Activated naive CD4-positive, alpha-beta T cell treated with anti-CD3 and anti-CD28 coated beads, Interleukin-2, amount 50 U/mL, for 72 hours (primary cell): ENCODE measurements around the gene FKBP1A. TPM values are rescaled to one million over a fixed set of nuclear protein-coding genes. Genes with fewer than 3 reads are reported as not detected.

Experiments used
- ATAC-seq, 2 donors: fragments of 150-1000 bp; cut with Tn5 transposase; 2 replicates each; pipeline ENCODE4 v1.10.0; 2021; ENCODE audit warnings: mild to moderate bottlenecking in 2 of 2, moderate library complexity in 2 of 2
- DNase-seq, 2 donors: peaks; one replicate each; pipeline ENCODE4 v3.0.0; 2021 to 2022; ENCODE audit warnings: low spot score in 2 of 2
- H3K27ac Mint-ChIP-seq, 2 donors: one replicate each; pipeline ENCODE4 v1.8.0; 2022; ENCODE audit warnings: mild to moderate bottlenecking in 2 of 2, mixed read lengths in 2 of 2
- H3K36me3 Mint-ChIP-seq, 2 donors: one replicate each; pipeline ENCODE4 v1.8.0; 2022; ENCODE audit warnings: mixed read lengths in 2 of 2
- H3K9me3 Mint-ChIP-seq, 2 donors: one replicate each; pipeline ENCODE4 v1.8.0; 2022; ENCODE audit warnings: mixed read lengths in 2 of 2
- total RNA-seq, 2 donors: library from RNA; stranded (reverse); gene quantifications; one replicate each; pipeline ENCODE4 v1.2.3, GENCODE V29; 2022

Gene FKBP1A
- total RNA-seq, 2 donors from 2014 or later = 147 to 374 TPM

DNA sequence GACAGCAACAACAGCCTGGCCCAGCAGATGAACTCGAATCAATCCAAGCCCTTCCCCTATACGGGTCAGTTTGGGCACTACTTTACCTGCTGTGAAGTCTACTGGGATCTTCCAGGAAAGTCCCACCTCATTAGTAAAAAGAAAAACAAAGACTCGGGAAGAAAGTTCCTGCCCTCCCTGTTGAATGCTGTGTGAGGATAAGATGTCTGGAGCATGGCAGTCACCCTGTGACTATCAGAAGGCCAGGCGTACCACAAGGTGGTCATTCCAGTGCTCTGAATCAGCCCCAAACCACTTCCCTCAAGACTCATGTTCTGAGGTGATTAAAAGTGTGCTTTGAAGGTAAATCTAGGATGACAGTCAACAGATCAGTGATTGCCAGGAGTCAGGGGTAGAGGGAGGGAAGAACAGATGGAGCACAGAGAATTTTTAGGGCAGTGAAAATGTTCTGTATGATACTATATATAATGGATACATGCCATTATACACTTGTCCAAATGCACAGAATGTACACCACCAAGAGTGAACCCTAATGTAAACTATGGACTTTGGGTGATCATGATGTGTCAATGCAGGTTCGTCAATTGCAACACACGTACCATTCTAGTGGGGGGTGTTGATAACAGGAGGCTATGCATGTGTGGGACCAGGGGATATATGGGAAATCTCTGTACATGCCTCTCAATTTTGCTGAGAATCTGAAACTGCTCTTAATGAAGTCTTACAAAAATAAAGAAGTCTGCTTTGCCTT, 14.7 kb downstream of the FKBP1A start:
- ATAC-seq = peak; percentile 55 to 82
- Mint-ChIP-seq H3K9me3 (no peaks in the 10 kb centered on the region), H3K27ac (peak overlapping the region; percentile 94 to 97), H3K36me3 (peaks cover 8 to 30% of the 10 kb centered on the region in 2 donors)
- no peak for DNase-seq

DNA sequence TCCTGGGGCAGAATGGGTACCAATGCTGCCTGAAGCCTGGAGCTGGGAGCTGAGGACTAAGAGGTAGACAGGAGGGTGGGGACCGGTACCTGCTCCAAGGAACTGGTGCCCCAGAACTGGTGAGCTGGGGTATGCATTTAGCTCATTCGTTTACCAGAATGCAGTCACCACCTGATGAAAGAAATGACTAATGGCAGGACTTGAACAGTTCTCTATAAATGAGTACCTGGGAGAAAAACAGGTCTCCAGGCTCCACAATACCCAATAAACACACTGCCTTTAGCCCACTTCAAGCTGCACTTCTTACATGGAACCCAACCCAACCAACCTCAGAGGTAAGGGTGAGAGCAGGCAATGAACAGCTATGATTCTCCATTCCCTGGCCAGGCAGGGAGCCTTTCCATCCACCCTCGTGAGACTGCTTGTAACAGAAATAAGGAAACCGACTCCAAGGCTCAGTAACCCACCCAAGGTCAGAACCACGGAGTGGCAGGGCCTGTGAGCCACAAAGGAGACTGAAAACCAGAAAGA, 15.4 kb downstream of the FKBP1A start:
- Mint-ChIP-seq H3K9me3 (no peaks in the 10 kb centered on the region), H3K36me3 (peaks cover 8 to 34% of the 10 kb centered on the region in 2 donors), H3K27ac (peak overlapping the region; percentile 94 to 97)
- DNase-seq (peak in 1 of 2 donors; percentile 59), ATAC-seq (peak; percentile 74 to 89)

DNA sequence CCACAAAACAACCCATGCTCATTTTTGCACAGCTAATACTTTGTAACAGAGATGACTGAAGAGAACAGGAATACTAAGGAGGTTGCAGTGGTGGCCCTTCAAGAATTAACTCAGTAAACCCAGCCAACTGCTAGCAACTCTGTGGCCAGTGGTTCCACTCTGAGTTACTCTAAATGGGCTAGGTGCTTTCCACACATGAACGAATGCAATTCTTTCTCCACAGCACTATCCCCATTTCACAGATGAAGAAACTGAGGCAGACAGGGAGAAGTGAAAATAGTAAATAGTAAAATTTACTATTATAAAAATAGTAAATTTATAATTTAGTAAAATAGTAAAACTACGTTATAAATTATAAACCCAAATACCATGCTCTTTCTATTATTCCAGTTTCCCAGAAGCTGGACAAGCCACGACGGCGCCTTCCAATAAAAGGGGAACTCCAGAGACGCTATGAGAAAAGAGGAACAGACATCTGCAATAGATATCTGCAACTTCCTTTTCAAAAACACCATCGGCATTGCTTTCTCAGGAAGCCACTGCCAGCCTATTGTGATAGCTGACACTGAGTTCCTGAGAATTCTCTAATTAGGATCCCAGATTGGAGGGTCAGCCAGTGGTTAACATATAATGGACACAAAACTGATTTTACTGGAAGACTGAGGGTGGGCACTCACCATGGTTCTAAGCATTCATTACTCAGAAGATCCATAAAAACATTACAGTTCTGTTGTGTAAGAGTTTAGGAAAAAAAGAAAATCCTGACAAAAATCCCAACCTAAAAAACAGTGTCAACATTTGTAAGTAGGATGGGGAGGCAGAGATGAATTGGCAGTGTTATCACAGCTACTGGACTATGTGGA, 16.2 kb downstream of the FKBP1A start:
- peaks cover 13 to 39% of the 10 kb centered on the region in 2 donors for H3K36me3 Mint-ChIP-seq
- no peak for DNase-seq
- no peak for ATAC-seq

DNA sequence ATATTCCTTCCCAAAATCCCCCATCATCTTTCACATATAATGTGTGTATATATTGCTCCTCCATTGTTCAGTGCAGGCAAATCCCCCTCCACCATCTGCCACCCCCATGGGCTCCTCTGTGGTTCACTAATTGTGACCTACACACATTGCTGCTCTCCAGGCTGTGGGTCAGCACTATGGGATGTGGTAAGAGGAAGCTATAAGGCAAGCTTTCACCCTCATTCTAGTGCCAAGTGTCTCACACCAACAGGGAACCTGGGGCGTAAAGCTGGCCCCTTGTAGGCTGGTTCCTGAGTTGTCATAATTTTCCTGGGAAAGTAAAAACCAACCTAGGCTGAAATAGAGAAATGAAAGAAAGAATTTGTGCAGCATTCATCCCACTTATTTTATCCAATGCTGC, 16.8 kb downstream of the FKBP1A start:
- Mint-ChIP-seq H3K27ac (peak overlapping the region; percentile 85 to 94), H3K36me3 (peaks cover 13 to 42% of the 10 kb centered on the region in 2 donors), H3K9me3 (no peaks in the 10 kb centered on the region)
- no peak for DNase-seq
- no peak for ATAC-seq

More for the DNA sequence above, 16.2 kb downstream of the FKBP1A start:
- Mint-ChIP-seq H3K27ac (peak overlapping the region; percentile 94 to 97), H3K9me3 (no peaks in the 10 kb centered on the region)

DNA sequence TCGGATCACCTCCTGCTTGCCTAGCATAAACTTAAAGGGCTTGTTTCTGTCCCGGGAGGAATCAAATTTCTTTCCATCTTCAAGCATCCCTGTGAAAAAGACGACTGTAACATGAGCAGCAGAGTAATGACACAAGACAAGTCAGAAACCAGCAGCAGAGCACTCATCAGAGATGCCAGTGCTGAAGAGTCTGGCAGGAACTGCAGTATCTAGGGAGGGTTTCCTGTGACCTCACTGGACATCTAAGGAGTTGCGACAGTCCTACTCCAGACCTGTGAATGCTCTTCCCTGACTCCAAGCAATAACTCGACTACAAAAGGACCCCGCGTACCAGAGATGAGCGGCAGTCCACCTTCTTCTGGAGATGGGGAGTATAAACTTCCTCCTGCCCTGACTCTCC, 17.3 kb downstream of the FKBP1A start:
- Mint-ChIP-seq H3K27ac (peak overlapping the region; percentile 85 to 94), H3K36me3 (peaks cover 13 to 42% of the 10 kb centered on the region in 2 donors), H3K9me3 (no peaks in the 10 kb centered on the region)
- DNase-seq = no peak
- no peak for ATAC-seq

DNA sequence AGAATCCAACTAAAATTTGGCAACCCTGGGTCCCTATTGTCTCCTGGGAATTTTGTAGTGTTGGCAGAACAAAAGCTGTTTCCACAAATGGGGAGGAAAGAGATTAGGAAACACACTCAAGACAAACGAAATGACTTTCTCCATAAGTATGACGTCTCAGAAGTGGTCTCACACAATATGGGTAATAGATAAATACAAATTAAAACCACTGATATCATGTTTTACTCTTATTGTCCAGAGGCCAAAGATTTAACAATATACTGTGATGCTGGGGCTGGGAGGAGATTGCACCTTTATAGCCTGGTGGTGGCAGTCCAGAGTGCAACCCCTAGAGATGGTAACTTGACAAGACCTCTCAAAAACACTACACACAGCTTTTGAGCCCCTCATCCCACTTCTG, 18.6 kb downstream of the FKBP1A start:
- H3K27ac Mint-ChIP-seq = no peak overlapping the region
- ATAC-seq = no peak
- H3K36me3 Mint-ChIP-seq = peaks cover 13 to 49% of the 10 kb centered on the region in 2 donors
- H3K9me3 Mint-ChIP-seq = no peaks in the 10 kb centered on the region
- no peak for DNase-seq

DNA sequence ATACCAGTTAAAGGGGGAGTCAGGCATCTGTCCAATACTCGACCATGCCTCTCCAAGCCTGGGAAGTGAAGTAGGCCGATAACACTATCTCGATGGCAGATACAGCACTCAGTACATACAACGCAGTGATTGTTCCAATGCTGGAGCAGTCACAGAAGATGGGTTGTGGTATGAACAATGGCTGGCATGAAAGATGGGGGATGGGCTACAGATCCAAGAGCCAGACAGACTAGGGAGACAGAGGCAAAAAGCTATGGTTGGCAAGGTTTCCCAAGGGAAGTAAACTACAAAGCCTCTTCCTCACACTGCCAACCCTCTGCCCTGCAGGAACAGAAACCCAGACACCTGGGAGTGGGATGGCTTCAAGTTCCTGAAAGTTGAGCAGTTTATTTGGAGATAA, 19.2 kb downstream of the FKBP1A start:
- ATAC-seq = no peak
- no peak for DNase-seq
- H3K36me3 Mint-ChIP-seq = peaks cover 18 to 49% of the 10 kb centered on the region in 2 donors

DNA sequence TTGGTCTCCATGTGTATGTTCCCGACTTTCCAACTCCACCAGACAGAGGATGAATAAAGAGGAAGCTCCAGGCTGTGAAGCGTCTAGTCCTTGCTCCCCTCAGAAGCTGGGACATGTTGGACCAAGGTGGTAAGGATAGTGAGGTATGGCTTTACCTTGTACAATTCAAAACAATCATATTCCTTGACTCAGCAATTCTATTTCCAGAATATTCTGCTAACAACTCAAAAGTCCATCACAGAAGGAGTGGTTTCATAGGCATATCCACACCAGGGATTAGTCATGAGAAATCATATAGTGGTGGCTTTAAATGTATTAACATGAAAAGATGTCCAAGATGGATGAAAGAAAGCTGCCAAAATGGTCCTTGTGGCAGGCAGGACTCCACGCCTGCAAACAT, 19.8 kb downstream of the FKBP1A start:
- no peak for ATAC-seq
- DNase-seq = no peak
- H3K27ac Mint-ChIP-seq = peak overlapping the region; percentile 8 to 66
- H3K36me3 Mint-ChIP-seq = peaks cover 24 to 49% of the 10 kb centered on the region in 2 donors
- no peaks in the 10 kb centered on the region for H3K9me3 Mint-ChIP-seq

More for the DNA sequence above, 19.2 kb downstream of the FKBP1A start:
- Mint-ChIP-seq H3K9me3 (no peaks in the 10 kb centered on the region), H3K27ac (peak overlapping the region; percentile 62 to 66)

DNA sequence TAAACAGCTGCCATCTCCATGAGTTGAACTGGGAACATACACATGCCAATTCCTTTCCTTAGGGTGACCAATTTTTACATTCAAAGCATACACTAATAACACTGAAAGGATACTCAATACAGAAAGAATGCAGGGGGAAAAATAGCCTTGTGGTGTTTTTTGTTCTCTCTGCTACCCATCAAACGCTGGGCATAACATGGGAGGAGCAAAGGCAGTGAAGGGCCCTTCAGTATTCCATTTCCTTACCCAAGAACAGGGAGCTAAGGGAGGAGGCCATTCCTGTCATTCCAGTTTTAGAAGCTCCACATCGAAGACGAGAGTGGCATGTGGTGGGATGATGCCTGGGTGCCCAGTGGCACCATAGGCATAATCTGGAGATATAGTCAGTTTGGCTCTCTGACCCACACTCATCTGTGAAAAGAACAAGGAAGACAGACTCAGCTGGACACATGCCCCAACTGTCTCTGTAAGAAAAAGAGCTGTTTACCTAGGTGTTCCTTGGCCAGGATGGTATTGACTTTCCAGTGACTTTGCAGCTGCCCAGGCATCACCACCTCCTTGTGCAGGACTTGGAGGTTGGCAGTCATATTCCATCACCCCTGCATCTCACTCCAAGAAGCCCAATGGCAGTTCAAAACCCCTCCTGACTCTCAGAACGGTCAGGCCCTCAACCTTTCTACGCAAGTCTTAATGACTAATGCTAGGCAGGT, 20.9 kb downstream of the FKBP1A start:
- ATAC-seq = no peak
- Mint-ChIP-seq H3K27ac (peak overlapping the region; percentile 4 to 17), H3K9me3 (no peaks in the 10 kb centered on the region), H3K36me3 (peaks cover 33 to 59% of the 10 kb centered on the region in 2 donors)
- no peak for DNase-seq

DNA sequence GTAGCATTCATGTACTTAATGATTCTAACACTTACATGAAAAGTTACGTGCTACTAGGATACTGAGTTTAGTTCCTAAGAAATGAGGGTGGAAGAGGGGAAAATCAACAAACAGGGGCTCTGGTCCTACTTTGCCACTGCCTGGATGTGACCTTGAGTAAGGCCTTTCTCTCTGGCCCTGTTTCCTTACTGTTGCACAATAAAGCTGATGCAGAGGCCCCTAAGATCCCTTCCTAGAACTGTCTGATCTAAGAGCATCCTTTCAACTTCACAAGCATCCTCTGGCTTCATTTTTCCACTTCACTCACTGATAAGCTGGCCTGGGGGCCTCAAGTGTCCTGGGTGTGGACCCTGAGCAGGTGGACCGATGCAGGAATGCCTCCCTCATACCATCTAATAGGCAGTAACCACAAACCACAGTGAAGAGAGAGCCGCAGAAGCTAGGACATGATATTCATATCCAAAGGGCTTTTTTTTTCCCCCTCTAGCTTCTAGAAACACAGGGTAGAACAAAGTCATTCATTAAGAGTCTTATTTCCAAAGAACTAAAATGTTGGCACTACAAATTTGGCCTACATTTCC, 21.6 kb downstream of the FKBP1A start:
- Mint-ChIP-seq H3K9me3 (no peaks in the 10 kb centered on the region), H3K27ac (peak overlapping the region; percentile 17 to 78), H3K36me3 (peaks cover 33 to 62% of the 10 kb centered on the region in 2 donors)
- no peak for ATAC-seq
- DNase-seq = no peak

DNA sequence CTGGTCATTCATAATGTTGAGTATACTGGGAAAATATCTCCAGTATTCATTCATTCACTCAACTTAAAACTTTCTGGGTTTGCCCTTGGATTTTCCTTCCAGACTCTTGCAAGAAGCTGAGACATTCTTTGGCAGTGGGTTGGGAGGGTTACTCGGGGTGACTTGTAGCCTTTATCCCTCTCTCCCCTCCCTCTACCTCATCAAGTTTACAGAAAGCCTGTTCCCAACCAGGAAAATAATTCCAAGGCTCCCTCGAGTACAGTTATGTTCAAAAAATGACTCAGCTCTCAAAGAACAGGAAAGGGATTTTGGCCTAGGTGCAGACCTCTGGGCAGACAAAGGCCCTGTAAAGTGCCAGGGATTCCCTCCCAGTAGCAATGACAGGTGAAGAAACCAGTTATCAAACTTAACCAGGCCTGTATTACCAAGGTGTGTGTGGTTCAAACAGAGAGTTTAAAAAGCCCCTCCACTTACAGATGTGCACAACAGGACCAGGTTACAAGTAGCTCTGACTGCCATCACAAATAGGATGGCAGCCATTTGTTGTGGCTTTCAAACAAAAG, 22.2 kb downstream of the FKBP1A start:
- Mint-ChIP-seq H3K27ac (peak overlapping the region; percentile 17 to 60), H3K9me3 (no peaks in the 10 kb centered on the region), H3K36me3 (peaks cover 34 to 64% of the 10 kb centered on the region in 2 donors)
- ATAC-seq (no peak), DNase-seq (no peak)

DNA sequence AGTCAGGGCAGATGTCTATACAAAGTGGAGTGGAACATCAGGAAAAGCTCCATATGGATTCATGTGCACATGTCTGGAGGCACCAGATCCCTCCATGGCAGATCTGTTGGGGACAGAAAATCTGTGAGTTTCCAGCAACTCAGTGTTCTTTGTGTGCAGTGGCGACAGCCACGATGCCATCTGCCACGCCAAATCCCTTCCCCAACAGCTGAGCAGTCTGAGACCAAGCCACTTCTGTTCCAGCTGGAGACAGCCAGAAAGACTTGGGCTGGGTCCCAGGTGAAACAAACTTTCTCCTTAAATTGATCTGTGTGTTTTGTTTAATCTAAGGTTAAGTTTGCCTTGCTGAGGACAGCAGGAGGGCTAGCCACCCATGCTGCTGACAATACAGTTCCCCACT, 22.9 kb downstream of the FKBP1A start:
- no peaks in the 10 kb centered on the region for H3K9me3 Mint-ChIP-seq
- ATAC-seq (no peak), DNase-seq (no peak)
- no peak overlapping the region for H3K27ac Mint-ChIP-seq
- H3K36me3 Mint-ChIP-seq = peaks cover 41 to 70% of the 10 kb centered on the region in 2 donors

DNA sequence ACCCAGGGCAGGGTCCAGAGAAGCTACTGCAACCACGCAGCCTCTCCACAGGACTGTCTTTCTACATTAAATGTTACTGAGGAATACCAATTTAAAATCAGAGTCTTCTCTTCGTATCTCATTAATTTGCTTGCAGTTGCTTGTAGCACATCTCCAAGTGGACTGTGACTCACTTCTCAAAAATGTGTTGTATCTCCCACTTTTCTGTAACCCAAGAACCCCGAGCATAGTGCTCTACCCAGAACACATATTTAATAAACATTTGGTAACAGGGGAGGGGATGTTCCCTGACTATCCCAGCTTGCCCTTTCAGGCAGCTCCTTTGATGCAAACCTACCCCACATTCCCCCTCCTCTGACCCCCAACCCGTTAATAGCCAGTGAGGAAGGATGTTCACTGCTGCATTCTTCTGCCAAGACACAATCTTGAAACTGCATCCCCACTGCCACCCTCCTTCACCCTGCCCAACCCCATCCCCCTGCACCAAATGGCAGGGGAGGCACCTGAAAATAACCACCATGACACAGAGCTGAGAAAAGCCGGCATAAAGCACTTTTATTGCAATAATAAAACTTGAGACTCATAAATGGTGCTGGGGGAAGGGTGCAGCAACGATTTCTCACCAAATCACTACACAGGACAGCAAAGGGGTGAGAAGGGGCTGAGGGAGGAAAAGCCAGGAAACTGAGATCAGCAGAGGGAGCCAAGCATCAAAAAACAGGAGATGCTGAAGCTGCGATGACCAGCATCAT, 24.2 kb downstream of the FKBP1A start:
- ATAC-seq = no peak
- no peaks in the 10 kb centered on the region for H3K9me3 Mint-ChIP-seq
- peaks cover 39 to 68% of the 10 kb centered on the region in 2 donors for H3K36me3 Mint-ChIP-seq
- H3K27ac Mint-ChIP-seq = peak overlapping the region; percentile 35 to 84
- no peak for DNase-seq

DNA sequence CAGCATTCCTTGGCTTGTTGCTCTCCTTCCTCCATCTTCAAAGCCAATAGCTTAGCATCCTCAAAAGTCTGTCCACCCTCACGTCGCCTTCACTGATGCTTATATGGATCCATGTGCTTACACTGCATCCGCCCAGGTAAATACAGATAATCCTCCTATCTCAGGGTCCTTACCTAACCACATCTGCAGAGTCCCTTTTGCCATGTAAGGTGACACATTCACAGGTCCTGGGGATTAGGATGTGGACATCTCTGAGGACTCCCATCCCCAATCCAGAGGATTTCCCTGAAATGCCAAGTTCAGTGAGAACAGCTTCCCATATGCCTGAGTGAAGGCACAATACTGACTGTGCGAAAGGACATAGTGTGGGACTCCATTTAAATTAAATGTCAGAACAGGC, 25.4 kb downstream of the FKBP1A start:
- ATAC-seq (no peak), DNase-seq (no peak)
- H3K27ac Mint-ChIP-seq = peak overlapping the region in 1 of 2 donors; percentile 32
- no peaks in the 10 kb centered on the region for H3K9me3 Mint-ChIP-seq
- H3K36me3 Mint-ChIP-seq = peaks cover 38 to 62% of the 10 kb centered on the region in 2 donors

DNA sequence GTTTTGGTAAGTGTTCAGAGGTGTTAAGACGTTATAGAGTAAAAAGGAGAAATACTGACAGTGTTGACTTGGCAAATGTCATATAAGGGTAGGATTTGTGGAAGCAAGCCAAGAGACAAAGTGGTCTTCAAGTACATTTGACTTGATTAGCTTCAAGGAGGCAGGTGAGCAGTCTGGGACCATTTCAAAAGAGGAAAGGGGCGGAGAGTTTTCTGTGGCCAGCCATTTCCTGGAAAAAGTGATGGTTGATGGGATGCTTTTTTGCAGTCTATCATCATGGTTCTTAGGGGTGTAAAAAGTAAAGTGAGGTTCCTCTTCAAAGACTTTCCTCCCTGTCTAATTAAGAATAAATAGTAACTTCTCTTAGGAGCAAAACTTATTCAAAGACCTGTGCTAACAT, 28.7 kb downstream of the FKBP1A start:
- Mint-ChIP-seq H3K9me3 (no peaks in the 10 kb centered on the region), H3K36me3 (peaks cover 50 to 72% of the 10 kb centered on the region in 2 donors), H3K27ac (peak overlapping the region in 1 of 2 donors; percentile 59)
- ATAC-seq (peak in 1 of 2 donors; percentile 17), DNase-seq (no peak)
